CD4-positive, CD25-positive, alpha-beta regulatory T cell (primary cell): ENCODE results near the gene RBPMS2. TPM values are rescaled to one million over a fixed set of nuclear protein-coding genes. Genes with fewer than 3 reads are reported as not detected.

Experiments used
- ATAC-seq, 2 donors: fragments of 150-1000 bp; cut with Tn5 transposase; one replicate each; pipeline ENCODE4 v1.10.0; 2021; ENCODE audit warnings: low read depth in 2 of 2, moderate number of reproducible peaks in 2 of 2, moderate library complexity in 1 of 2
- DNase-seq, 3 donors: peaks; one replicate each; pipeline versions ENCODE4 v3.0.0 to v3.0.0-alpha.2; 2012 to 2022; ENCODE audit warnings: mixed read lengths in 1 of 3
- H3K27ac ChIP-seq: one replicate; pipeline ENCODE4 v1.7.0; 2013; ENCODE audit warnings: mild to moderate bottlenecking, low read length; ENCODE audit not compliant: insufficient read depth, poor library complexity, severe bottlenecking
- H3K27me3 ChIP-seq: one replicate; pipeline ENCODE4 v1.7.0; 2013; ENCODE audit warnings: low read length; ENCODE audit not compliant: control insufficient read depth, insufficient read depth
- H3K36me3 ChIP-seq: one replicate; pipeline ENCODE4 v1.7.0; 2013; ENCODE audit warnings: mild to moderate bottlenecking, low read length, moderate library complexity; ENCODE audit not compliant: control insufficient read depth, insufficient read depth
- H3K4me1 ChIP-seq: 2 replicates; pipeline ENCODE4 v1.7.0; 2013; ENCODE audit warnings: mild to moderate bottlenecking, low read length; ENCODE audit not compliant: insufficient read depth, control insufficient read depth, poor library complexity, severe bottlenecking
- H3K4me3 ChIP-seq: one replicate; pipeline ENCODE4 v1.7.0; 2013; ENCODE audit warnings: low read depth, mild to moderate bottlenecking, low read length, moderate library complexity
- H3K9me3 ChIP-seq, 2 experiments: 1 replicate in 1 of 2; 2 replicates in 1 of 2; pipeline ENCODE4 v1.7.0; 2013; ENCODE audit warnings: low read length in 2 of 2, mild to moderate bottlenecking in 1 of 2, moderate library complexity in 1 of 2; ENCODE audit not compliant: control insufficient read depth in 2 of 2
- H3K27ac Mint-ChIP-seq, 3 donors: one replicate each; pipeline ENCODE4 v1.8.0; 2020 to 2022; ENCODE audit warnings: mild to moderate bottlenecking in 3 of 3, mixed read lengths in 3 of 3, moderate library complexity in 2 of 3
- H3K27me3 Mint-ChIP-seq: one replicate; pipeline ENCODE4 v1.8.0; 2022; ENCODE audit warnings: mild to moderate bottlenecking, mixed read lengths
- H3K36me3 Mint-ChIP-seq: one replicate; pipeline ENCODE4 v1.8.0; 2020; ENCODE audit warnings: mixed read lengths
- H3K4me1 Mint-ChIP-seq, 4 donors: one replicate each; pipeline ENCODE4 v1.8.0; 2020 to 2022; ENCODE audit warnings: mixed read lengths in 4 of 4, mild to moderate bottlenecking in 1 of 4
- H3K4me3 Mint-ChIP-seq, 4 donors: one replicate each; pipeline ENCODE4 v1.8.0; 2020 to 2022; ENCODE audit warnings: mild to moderate bottlenecking in 4 of 4, mixed read lengths in 4 of 4, moderate library complexity in 3 of 4
- H3K9me3 Mint-ChIP-seq, 7 donors: one replicate each; pipeline ENCODE4 v1.8.0; 2020 to 2022; ENCODE audit warnings: mixed read lengths in 7 of 7, mild to moderate bottlenecking in 3 of 7, moderate library complexity in 2 of 7
- polyA plus RNA-seq, 4 donors: library from polyadenylated mRNA; unstranded; fragments of 300-500 nt; fragmentation: Illumina TruSeq; gene quantifications; one replicate each; pipeline ENCODE4 v1.2.3, GENCODE V29; 2021
- total RNA-seq: library from RNA; stranded (reverse); gene quantifications from one replicate; pipeline ENCODE4 v1.2.3, GENCODE V29; 2022

The RBPMS2 gene
- total and polyA plus RNA-seq, 5 donors from 2014 or later: 0.37 TPM; not detected in 4

DNA sequence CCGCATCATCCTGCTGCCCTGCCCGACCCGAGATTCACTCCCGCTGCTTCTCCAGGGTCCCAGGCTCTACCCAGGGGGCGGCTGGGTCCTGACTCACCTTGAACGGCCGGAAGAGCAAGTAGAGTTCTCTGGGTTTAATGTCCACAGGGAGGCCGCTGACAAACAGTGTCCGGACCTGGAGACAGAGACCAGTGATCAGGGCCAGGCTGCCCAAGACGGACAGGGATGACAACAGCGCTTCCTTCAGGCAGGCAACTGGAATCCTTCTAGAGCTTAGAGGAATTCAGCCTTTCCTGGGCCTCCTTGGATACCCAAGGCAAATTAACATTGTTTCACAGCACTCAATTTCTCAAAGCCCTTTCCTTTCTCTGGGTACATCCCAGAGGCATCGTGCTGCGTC, 23.9 kb downstream of the RBPMS2 start:
- Histone ChIP-seq H3K4me1 (no peaks in the 10 kb centered on the region), H3K27me3 (no peaks in the 10 kb centered on the region), H3K27ac (no peak overlapping the region), H3K9me3 (no peaks in the 10 kb centered on the region), H3K4me3 (no peak overlapping the region), H3K36me3 (no peaks in the 10 kb centered on the region)
- no peaks in the 10 kb centered on the region for H3K36me3 Mint-ChIP-seq
- H3K9me3 Mint-ChIP-seq: peaks cover 0 to 3% (median 0%) of the 10 kb centered on the region in 7 donors
- H3K27ac Mint-ChIP-seq: no peak overlapping the region
- ATAC-seq (no peak), DNase-seq (no peak)
- H3K27me3 Mint-ChIP-seq: peaks cover 11% of the 10 kb centered on the region
- H3K4me3 Mint-ChIP-seq: no peak overlapping the region
- H3K4me1 Mint-ChIP-seq: no peaks in the 10 kb centered on the region

DNA sequence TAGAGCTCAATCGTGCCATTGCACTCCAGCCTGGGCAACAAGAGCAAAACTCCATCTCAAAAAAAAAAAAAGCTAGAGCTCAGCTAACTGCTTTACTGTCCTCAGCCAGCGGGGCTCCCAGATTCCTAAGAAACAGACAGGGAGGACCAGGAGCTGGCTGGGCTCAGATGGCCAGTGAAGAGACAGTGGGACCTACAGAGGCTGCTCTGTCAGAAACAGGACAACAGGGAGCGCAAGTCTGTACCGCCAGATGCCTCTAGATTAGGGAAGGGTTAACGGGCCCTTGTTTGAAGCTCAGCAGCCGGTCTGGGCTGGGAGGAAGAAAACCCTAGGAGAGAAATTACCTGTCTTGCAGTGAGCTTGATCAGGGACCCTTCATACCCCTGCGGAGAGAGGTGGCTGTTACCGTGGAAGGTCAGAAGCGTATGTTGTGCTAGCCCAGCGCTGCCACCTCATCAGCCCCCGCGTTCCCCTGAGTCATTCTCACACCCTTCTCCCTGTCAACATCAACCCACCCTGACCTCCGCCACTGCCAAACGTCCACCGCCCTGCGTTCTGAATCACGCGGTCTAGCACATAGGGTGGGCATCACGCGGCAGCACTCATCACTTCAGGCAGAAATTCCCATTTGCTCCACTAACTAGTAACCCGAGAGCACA, 25.3 kb downstream of the RBPMS2 start:
- H3K36me3 Mint-ChIP-seq: no peaks in the 10 kb centered on the region

DNA sequence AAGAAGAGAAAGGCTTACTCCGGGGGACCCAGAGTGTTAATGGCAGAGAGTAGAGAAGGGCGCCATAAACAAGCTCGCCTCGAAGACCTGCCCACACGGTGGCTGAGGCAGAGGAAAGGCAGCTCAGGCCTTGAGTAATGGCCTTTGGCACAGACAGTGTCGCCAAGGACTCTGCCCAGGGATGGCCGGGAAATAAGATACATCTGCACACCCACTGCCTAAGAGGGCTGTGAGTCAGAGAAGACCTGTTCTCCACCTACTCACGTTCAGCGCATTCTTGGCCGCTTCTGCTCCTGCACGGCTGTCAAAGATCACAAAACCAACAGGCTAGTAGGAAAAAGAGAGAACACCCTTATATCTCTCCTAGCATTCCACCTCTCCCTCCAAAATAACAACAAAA, 26.2 kb downstream of the RBPMS2 start:
- Mint-ChIP-seq H3K27me3 (peaks cover 11% of the 10 kb centered on the region), H3K27ac (no peak overlapping the region), H3K4me3 (no peak overlapping the region), H3K9me3 (peaks cover 0 to 4% (median 0%) of the 10 kb centered on the region in 7 donors), H3K36me3 (no peaks in the 10 kb centered on the region), H3K4me1 (no peaks in the 10 kb centered on the region)
- ATAC-seq: no peak
- H3K27me3 ChIP-seq: no peaks in the 10 kb centered on the region
- H3K9me3 ChIP-seq: no peaks in the 10 kb centered on the region
- no peaks in the 10 kb centered on the region for H3K4me1 ChIP-seq
- no peaks in the 10 kb centered on the region for H3K36me3 ChIP-seq
- no peak overlapping the region for H3K4me3 ChIP-seq
- no peak overlapping the region for H3K27ac ChIP-seq
- DNase-seq: no peak

More for the DNA sequence above, 25.3 kb downstream of the RBPMS2 start:
- Histone ChIP-seq H3K4me3 (no peak overlapping the region), H3K27me3 (no peaks in the 10 kb centered on the region), H3K36me3 (no peaks in the 10 kb centered on the region), H3K4me1 (no peaks in the 10 kb centered on the region), H3K27ac (no peak overlapping the region), H3K9me3 (no peaks in the 10 kb centered on the region)
- Mint-ChIP-seq H3K9me3 (peaks cover 0 to 4% (median 0%) of the 10 kb centered on the region in 7 donors), H3K27me3 (peaks cover 11% of the 10 kb centered on the region), H3K4me3 (no peak overlapping the region), H3K27ac (no peak overlapping the region), H3K4me1 (no peaks in the 10 kb centered on the region)
- ATAC-seq (no peak), DNase-seq (no peak)

DNA sequence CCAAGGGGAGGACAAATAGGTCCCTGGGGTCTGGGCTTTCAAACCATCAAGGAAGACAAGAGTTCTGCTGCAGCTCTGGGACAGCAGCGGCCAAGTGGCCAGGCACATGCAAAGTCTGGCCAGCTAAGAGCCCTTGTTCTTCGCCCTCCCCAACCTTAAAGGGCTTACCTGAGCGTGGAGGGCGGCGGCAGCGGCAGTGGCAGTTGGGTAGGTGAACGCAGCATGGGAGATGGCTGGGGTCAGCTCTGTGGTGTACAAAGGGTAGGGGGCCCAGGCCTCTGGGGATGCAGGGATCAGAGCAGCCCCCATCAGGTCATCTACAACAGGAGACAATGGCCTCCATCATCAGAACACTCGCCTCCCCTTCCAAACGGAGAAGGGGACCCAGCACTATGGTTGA, 27.1 kb downstream of the RBPMS2 start:
- no peak overlapping the region for H3K27ac Mint-ChIP-seq
- no peak overlapping the region for H3K4me3 Mint-ChIP-seq
- no peak for DNase-seq
- peaks cover 16% of the 10 kb centered on the region for H3K27me3 Mint-ChIP-seq
- no peaks in the 10 kb centered on the region for H3K4me1 Mint-ChIP-seq
- H3K9me3 Mint-ChIP-seq: peaks cover 0 to 4% (median 0%) of the 10 kb centered on the region in 7 donors
- Histone ChIP-seq H3K4me3 (no peak overlapping the region), H3K36me3 (no peaks in the 10 kb centered on the region), H3K9me3 (no peaks in the 10 kb centered on the region), H3K27me3 (no peaks in the 10 kb centered on the region), H3K4me1 (no peaks in the 10 kb centered on the region), H3K27ac (no peak overlapping the region)
- no peaks in the 10 kb centered on the region for H3K36me3 Mint-ChIP-seq
- ATAC-seq: no peak

DNA sequence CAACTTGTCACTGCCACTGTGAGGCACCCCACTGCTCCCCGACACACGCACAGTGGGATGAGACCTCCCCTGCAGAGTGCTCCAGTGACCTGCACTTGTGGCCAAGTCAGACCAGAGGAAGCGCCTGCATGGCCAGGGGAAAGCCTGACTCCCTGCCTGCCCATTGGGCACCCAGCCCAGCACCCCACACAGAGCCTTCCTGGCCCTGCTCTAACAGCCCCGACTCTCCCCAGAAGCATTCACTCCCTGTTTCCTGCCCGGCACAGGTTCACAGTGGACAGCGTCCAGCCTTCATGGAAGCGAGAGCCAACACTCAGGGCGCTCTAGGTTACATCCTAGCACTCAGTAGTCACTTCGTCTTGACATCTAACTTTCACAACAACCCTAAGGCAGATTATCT, 27.8 kb downstream of the RBPMS2 start:
- H3K9me3 Mint-ChIP-seq: peaks cover 0 to 4% (median 0%) of the 10 kb centered on the region in 7 donors
- no peak overlapping the region for H3K4me3 ChIP-seq
- no peaks in the 10 kb centered on the region for H3K27me3 ChIP-seq
- H3K9me3 ChIP-seq: no peaks in the 10 kb centered on the region
- H3K4me3 Mint-ChIP-seq: no peak overlapping the region
- H3K4me1 Mint-ChIP-seq: no peaks in the 10 kb centered on the region
- no peak overlapping the region for H3K27ac Mint-ChIP-seq
- no peak for DNase-seq
- no peaks in the 10 kb centered on the region for H3K4me1 ChIP-seq
- no peak for ATAC-seq
- H3K27me3 Mint-ChIP-seq: peaks cover 21% of the 10 kb centered on the region
- H3K36me3 Mint-ChIP-seq: no peaks in the 10 kb centered on the region
- H3K27ac ChIP-seq: no peak overlapping the region
- no peaks in the 10 kb centered on the region for H3K36me3 ChIP-seq

DNA sequence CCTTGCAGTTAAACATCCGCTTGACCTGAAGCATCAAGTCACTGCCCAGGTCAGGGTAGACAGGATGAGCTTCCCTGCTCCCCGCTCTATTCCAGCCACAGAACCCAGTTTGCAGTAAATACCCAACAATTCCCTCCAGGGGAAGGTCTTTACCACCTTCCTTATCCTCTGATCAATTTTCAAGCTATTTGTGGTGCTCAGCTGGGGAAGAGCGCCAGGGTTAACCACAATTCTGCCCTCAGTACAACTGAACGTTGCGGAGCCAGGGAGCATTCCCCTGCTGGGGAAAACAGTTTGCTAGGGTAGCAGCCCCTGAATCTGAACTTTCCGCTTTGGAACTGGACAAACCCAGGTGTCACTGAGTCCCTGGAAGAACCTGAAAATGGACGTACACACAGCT, 28.5 kb downstream of the RBPMS2 start:
- Mint-ChIP-seq H3K4me3 (no peak overlapping the region), H3K9me3 (peaks cover 0 to 4% (median 0%) of the 10 kb centered on the region in 7 donors), H3K27me3 (peaks cover 21% of the 10 kb centered on the region), H3K36me3 (no peaks in the 10 kb centered on the region), H3K4me1 (no peaks in the 10 kb centered on the region), H3K27ac (no peak overlapping the region)
- no peaks in the 10 kb centered on the region for H3K4me1 ChIP-seq
- ATAC-seq (no peak), DNase-seq (no peak)
- no peaks in the 10 kb centered on the region for H3K27me3 ChIP-seq
- H3K9me3 ChIP-seq: no peaks in the 10 kb centered on the region
- no peak overlapping the region for H3K4me3 ChIP-seq
- no peak overlapping the region for H3K27ac ChIP-seq
- no peaks in the 10 kb centered on the region for H3K36me3 ChIP-seq

DNA sequence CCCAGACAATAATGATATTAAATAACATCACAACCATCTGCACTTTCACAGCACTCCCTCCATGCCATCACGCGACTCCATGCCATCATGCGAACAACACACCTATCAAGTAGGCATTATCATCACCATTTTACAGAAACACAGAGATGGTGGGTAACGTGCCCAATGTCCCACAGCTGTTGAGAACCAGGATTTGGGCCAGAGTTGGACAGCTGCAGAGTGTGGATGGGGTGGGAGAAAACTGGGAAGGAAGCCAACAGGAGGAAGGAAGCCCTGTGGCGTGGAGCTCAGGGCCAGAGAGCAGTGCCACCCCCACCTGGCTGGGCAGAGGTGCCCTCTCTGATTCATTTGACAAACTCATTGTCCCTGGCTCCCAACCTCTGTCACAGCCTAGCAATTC, 29.0 kb downstream of the RBPMS2 start:
- no peaks in the 10 kb centered on the region for H3K36me3 Mint-ChIP-seq
- Histone ChIP-seq H3K4me3 (no peak overlapping the region), H3K4me1 (no peaks in the 10 kb centered on the region), H3K27me3 (no peaks in the 10 kb centered on the region), H3K9me3 (no peaks in the 10 kb centered on the region), H3K27ac (no peak overlapping the region), H3K36me3 (no peaks in the 10 kb centered on the region)
- ATAC-seq (no peak), DNase-seq (no peak)
- H3K27me3 Mint-ChIP-seq: peaks cover 21% of the 10 kb centered on the region
- H3K4me1 Mint-ChIP-seq: no peaks in the 10 kb centered on the region
- H3K4me3 Mint-ChIP-seq: no peak overlapping the region
- H3K27ac Mint-ChIP-seq: no peak overlapping the region
- H3K9me3 Mint-ChIP-seq: peaks cover 0 to 4% (median 0%) of the 10 kb centered on the region in 7 donors

DNA sequence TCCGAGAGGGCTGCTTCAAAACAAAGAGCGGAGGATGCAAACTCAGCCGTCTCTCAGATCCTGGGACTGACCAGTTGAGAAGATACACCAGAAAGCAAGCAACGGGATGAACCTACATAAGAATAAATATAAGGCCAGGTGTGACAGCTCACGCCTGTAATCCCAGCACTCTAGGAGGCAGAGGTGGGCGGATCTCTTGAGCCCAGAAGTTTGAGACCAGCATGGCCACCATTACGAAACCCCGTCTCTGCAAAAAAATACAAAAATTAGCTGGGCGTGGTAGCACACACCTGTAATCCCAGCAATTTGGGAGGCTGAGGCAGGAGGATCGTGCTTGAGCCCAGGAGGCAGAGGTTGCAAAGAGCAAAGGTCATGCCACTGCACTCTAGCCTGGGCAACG, 31.7 kb downstream of the RBPMS2 start:
- no peak overlapping the region for H3K4me3 ChIP-seq
- Mint-ChIP-seq H3K27ac (no peak overlapping the region), H3K9me3 (peaks cover 0 to 2% (median 0%) of the 10 kb centered on the region in 7 donors), H3K27me3 (peaks cover 28% of the 10 kb centered on the region), H3K4me1 (no peaks in the 10 kb centered on the region), H3K4me3 (no peak overlapping the region), H3K36me3 (no peaks in the 10 kb centered on the region)
- no peak overlapping the region for H3K27ac ChIP-seq
- H3K9me3 ChIP-seq: no peaks in the 10 kb centered on the region
- DNase-seq (no peak), ATAC-seq (no peak)
- H3K36me3 ChIP-seq: no peaks in the 10 kb centered on the region
- no peaks in the 10 kb centered on the region for H3K27me3 ChIP-seq
- H3K4me1 ChIP-seq: no peaks in the 10 kb centered on the region
